DOHH2 (cell line): Measurements from ENCODE around the gene MAP3K5.

Experiments used
- EZH2phosphoT487 ChIP-seq: fragments of 200-600 bp; sonication (generic); IDR thresholded peaks from 2 replicates; pipeline ENCODE4 v1.6.1; 2017; ENCODE audit warnings: borderline replicate concordance, mild to moderate bottlenecking, antibody characterized with exemption, low read length, moderate library complexity, mixed read lengths
- TF ChIP-seq, protein P1 (sequence below): fragments of 200-600 bp; sonication (generic); IDR thresholded peaks from one replicate; pipeline ENCODE4 v1.5.1; 2014; ENCODE audit warnings: antibody characterized with exemption, mild to moderate bottlenecking, low read depth, low read length; ENCODE audit not compliant: poor library complexity, severe bottlenecking

DNA sequence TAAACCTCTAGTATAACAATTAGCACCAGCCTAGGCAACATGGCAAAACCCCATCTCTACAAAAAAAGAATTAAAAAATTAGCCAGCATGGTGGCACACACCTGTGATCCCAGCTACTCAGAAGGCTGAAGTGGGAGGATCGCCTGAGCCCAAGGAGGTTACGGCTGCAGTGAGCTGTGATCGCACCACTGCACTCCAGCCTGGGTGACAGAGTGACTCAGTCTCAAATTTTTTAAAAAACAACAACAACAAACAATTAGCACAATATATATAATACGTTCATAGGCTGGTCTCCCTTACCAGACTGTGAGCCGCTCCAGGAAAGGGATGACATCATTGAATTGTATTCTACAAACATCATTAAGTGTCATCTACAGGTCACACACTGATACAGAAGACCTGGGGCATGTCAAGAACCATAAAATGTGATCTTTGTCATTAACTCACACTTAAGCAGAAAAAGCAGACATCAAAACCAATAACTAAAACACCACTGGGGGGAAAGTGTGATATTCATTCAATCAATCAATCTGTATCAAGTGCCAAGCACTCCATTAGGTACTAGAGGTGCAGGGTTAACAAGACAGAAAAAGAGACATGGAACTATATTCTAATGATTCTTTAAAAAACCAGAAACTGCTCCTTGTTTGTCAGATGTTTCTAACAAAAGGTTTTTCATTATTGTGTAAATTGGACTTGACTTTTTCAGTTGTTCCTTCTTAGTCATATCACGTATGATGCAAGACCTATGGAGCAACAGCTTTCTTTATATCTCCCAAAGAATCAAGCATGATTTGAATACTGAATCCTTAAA, 17.8 kb downstream of the MAP3K5 start:
- TF ChIP-seq, protein P1, sequence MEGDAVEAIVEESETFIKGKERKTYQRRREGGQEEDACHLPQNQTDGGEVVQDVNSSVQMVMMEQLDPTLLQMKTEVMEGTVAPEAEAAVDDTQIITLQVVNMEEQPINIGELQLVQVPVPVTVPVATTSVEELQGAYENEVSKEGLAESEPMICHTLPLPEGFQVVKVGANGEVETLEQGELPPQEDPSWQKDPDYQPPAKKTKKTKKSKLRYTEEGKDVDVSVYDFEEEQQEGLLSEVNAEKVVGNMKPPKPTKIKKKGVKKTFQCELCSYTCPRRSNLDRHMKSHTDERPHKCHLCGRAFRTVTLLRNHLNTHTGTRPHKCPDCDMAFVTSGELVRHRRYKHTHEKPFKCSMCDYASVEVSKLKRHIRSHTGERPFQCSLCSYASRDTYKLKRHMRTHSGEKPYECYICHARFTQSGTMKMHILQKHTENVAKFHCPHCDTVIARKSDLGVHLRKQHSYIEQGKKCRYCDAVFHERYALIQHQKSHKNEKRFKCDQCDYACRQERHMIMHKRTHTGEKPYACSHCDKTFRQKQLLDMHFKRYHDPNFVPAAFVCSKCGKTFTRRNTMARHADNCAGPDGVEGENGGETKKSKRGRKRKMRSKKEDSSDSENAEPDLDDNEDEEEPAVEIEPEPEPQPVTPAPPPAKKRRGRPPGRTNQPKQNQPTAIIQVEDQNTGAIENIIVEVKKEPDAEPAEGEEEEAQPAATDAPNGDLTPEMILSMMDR = no peak
- TF ChIP-seq EZH2phosphoT487 = no peak
